Loucy (cell line): ENCODE results near the gene DTNB.

Experiments
- H2AFZ ChIP-seq: fragments of 200-600 bp; sonication (generic); 2 replicates; pipeline ENCODE4 v1.6.0; 2016; ENCODE audit warnings: antibody characterized with exemption, mild to moderate bottlenecking, low read length, moderate library complexity
- H3F3A ChIP-seq: fragments of 200-600 bp; 2 replicates; pipeline ENCODE4 v1.6.0; 2016; ENCODE audit warnings: antibody characterized with exemption, low read depth, mild to moderate bottlenecking
- H3K27me3 ChIP-seq: fragments of 200-600 bp; sonication (generic); 2 replicates; pipeline ENCODE4 v1.6.1; 2014; ENCODE audit warnings: low read length, mild to moderate bottlenecking; ENCODE audit not compliant: insufficient read depth, poor library complexity, severe bottlenecking
- H3K36me3 ChIP-seq: fragments of 200-600 bp; sonication (generic); 2 replicates; pipeline ENCODE4 v1.6.1; 2016; ENCODE audit warnings: low read length; ENCODE audit not compliant: insufficient read depth
- H3K4me1 ChIP-seq: fragments of 200-600 bp; sonication (generic); 2 replicates; pipeline ENCODE4 v1.5.1; 2014; ENCODE audit warnings: low read length, mild to moderate bottlenecking; ENCODE audit not compliant: insufficient read depth, poor library complexity, severe bottlenecking
- H3K4me2 ChIP-seq: fragments of 200-600 bp; sonication (generic); 2 replicates; pipeline ENCODE4 v1.6.0; 2014; ENCODE audit warnings: antibody characterized with exemption, low read length, low read depth, mild to moderate bottlenecking; ENCODE audit not compliant: poor library complexity, severe bottlenecking
- H3K4me3 ChIP-seq: fragments of 200-600 bp; sonication (generic); 2 replicates; pipeline ENCODE4 v1.5.1; 2014; ENCODE audit warnings: low read length, mild to moderate bottlenecking, mixed read lengths; ENCODE audit not compliant: poor library complexity, severe bottlenecking
- H3K79me2 ChIP-seq: fragments of 200-600 bp; sonication (generic); 2 replicates; pipeline ENCODE4 v1.6.1; 2014; ENCODE audit warnings: low read length; ENCODE audit not compliant: insufficient read depth
- H3K9ac ChIP-seq: fragments of 200-600 bp; sonication (generic); 2 replicates; pipeline ENCODE4 v1.6.0; 2014; ENCODE audit warnings: mild to moderate bottlenecking, low read depth, low read length, moderate library complexity; ENCODE audit not compliant: poor library complexity, severe bottlenecking
- H3K9me2 ChIP-seq: fragments of 200-600 bp; sonication (generic); replicated peaks from 2 replicates; pipeline ENCODE4 v1.6.1; 2016; ENCODE audit warnings: low read depth, low read length, mixed read lengths
- H3K9me3 ChIP-seq: fragments of 200-600 bp; sonication (generic); 2 replicates; pipeline ENCODE4 v1.6.1; 2014; ENCODE audit warnings: mild to moderate bottlenecking, antibody characterized with exemption, low read length, low read depth; ENCODE audit not compliant: insufficient read depth
- H4K20me1 ChIP-seq: fragments of 200-600 bp; sonication (generic); 2 replicates; pipeline ENCODE4 v1.6.0; 2014; ENCODE audit warnings: antibody characterized with exemption, low read length, mild to moderate bottlenecking; ENCODE audit not compliant: insufficient read depth, poor library complexity, severe bottlenecking
- CTCF ChIP-seq: fragments of 200-600 bp; sonication (generic); conservative IDR thresholded peaks from 2 replicates; pipeline ENCODE4 v1.5.1; 2014; ENCODE audit warnings: mild to moderate bottlenecking, antibody characterized with exemption, low read length
- EZH2phosphoT487 ChIP-seq: fragments of 200-600 bp; IDR thresholded peaks from 2 replicates; pipeline ENCODE4 v1.6.1; 2018; ENCODE audit warnings: antibody characterized with exemption, mild to moderate bottlenecking, moderate library complexity, borderline replicate concordance

The DTNB gene

DNA sequence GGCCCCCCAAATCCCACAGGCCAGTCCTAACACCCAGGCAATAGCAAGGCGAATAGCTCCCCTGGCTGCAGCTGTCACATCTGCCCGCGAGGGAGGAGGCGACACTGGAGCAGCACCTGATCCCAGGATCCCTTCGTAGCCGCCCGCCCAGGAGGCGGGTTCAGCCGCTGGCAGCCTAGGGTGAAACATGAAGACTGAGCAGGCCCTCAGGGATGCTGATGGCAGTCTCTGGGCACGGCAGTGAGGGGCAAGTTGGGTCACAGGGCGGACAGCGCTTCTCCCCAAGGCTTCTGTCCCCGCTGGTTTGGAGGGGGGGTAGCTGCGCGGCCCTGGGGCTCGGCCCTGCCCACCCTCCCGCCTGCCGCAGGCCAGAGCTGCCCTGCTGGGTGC is 333.6 kb downstream of the DTNB start:
- peaks cover 27% of the 10 kb centered on the region; the same call in 1 of the 2 replicates for H3K79me2 ChIP-seq
- no peaks in the 10 kb centered on the region for H3K36me3 ChIP-seq
- no peak overlapping the region for H3K9ac ChIP-seq
- H3K9me2 ChIP-seq: no peaks in the 10 kb centered on the region
- H3K9me3 ChIP-seq: no peaks in the 10 kb centered on the region
- no peaks in the 10 kb centered on the region for H3K27me3 ChIP-seq
- peak overlapping the region; percentile 51 for H3K4me3 ChIP-seq
- peaks cover 8% of the 10 kb centered on the region for H4K20me1 ChIP-seq
- TF ChIP-seq EZH2phosphoT487: no peak
- TF ChIP-seq CTCF: no peak
- H3K4me2 ChIP-seq: peak overlapping the region; percentile 60
- no peak overlapping the region for H2AFZ ChIP-seq
- peaks cover 21% of the 10 kb centered on the region for H3K4me1 ChIP-seq
- H3F3A ChIP-seq: no peaks in the 10 kb centered on the region

- Histone ChIP-seq H3K4me3 (no peak overlapping the region), H3K4me1 (peaks cover 26% of the 10 kb centered on the region), H3K4me2 (peak overlapping the region; percentile 60), H3K27me3 (no peaks in the 10 kb centered on the region), H3K9ac (no peak overlapping the region), H3K36me3 (no peaks in the 10 kb centered on the region), H2AFZ (no peak overlapping the region), H3F3A (no peaks in the 10 kb centered on the region), H3K79me2 (peaks cover 31% of the 10 kb centered on the region; the same call in 1 of the 2 replicates), H4K20me1 (peaks cover 8% of the 10 kb centered on the region), H3K9me2 (no peaks in the 10 kb centered on the region), H3K9me3 (no peaks in the 10 kb centered on the region)
- no peak for TF ChIP-seq CTCF
- no peak for TF ChIP-seq EZH2phosphoT487
Measured at GRCh38 chr2:25339211-25339674, 334.1 kb downstream of the DTNB start.

DNA sequence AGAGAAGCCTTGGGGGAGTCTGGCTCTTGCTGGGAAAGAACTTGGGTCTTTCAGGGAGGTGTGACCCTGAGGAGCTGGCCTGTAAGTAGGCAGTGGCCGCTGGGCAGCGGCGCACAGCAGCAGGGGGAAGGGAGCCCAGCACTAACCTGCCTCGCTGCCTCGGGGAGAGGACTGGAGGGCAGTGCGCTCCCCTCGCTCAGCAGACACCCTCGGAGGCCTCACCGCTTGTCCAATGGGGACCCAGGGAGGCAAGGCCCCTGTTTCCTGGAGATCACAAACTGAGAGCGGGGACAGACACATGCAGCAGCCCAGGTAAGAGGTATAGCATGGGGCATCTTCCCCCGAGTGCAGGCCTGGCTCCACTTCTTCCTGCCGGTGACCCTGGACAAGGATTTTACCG is 335.0 kb downstream of the DTNB start:
- no peaks in the 10 kb centered on the region for H3K9me3 ChIP-seq
- H2AFZ ChIP-seq: no peak overlapping the region
- no peaks in the 10 kb centered on the region for H3K36me3 ChIP-seq
- TF ChIP-seq CTCF: no peak
- TF ChIP-seq EZH2phosphoT487: no peak
- H3K79me2 ChIP-seq: peaks cover 33% of the 10 kb centered on the region; the same call in 1 of the 2 replicates
- peaks cover 31% of the 10 kb centered on the region for H3K4me1 ChIP-seq
- H3K9ac ChIP-seq: no peak overlapping the region
- peaks cover 8% of the 10 kb centered on the region for H4K20me1 ChIP-seq
- no peaks in the 10 kb centered on the region for H3K9me2 ChIP-seq
- no peaks in the 10 kb centered on the region for H3K27me3 ChIP-seq
- H3K4me3 ChIP-seq: no peak overlapping the region
- H3K4me2 ChIP-seq: peak overlapping the region; percentile 14
- no peaks in the 10 kb centered on the region for H3F3A ChIP-seq
